NCI-H187 (cell line): ENCODE measurements around the gene DFFB.
"Not testable (repeated sequence)": the region's sequence is repeated elsewhere in the genome, so short reads cannot be mapped to it uniquely, and the experiment has no call there.

Experiments used
- DNase-seq, 2 experiments: peaks; one replicate each; lab custom pipeline; 2025; lab: John Stamatoyannopoulos, UW

Gene DFFB

DNA sequence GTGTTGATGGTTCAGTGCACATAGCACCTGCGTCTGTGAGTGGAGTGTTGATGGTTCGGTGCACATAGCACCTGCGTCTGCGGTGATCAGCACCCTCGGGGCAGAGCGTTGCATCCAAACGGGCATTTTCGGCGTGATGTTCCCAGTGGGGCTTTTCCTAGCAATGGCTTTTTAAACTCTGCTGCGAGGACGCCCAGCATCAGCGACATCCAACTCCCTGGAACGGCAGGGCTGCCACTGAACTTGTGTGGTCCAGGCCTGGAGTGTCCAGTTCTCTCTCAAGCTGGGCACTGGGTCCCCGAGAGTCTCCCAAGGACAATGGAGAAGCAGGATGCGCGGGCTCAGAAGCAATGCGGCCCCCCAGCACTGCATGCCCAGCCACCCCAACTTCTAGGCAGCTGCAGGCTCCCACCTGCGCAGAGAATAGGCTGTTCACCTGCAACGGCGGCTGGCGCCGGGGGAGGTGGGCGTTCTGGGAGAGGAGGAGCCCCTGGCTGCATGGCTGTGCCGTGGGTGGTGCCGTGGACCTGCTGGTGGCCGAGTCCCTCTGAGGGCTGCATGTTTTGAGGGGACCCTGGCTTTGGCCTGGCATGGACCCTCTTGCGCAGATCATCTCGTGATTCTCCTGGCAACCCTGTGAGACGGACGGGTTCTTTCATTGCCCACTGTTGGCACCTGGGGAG lies 52.9 kb downstream of the DFFB start:
- peak; percentile 24 to 45 for DNase-seq

DNA sequence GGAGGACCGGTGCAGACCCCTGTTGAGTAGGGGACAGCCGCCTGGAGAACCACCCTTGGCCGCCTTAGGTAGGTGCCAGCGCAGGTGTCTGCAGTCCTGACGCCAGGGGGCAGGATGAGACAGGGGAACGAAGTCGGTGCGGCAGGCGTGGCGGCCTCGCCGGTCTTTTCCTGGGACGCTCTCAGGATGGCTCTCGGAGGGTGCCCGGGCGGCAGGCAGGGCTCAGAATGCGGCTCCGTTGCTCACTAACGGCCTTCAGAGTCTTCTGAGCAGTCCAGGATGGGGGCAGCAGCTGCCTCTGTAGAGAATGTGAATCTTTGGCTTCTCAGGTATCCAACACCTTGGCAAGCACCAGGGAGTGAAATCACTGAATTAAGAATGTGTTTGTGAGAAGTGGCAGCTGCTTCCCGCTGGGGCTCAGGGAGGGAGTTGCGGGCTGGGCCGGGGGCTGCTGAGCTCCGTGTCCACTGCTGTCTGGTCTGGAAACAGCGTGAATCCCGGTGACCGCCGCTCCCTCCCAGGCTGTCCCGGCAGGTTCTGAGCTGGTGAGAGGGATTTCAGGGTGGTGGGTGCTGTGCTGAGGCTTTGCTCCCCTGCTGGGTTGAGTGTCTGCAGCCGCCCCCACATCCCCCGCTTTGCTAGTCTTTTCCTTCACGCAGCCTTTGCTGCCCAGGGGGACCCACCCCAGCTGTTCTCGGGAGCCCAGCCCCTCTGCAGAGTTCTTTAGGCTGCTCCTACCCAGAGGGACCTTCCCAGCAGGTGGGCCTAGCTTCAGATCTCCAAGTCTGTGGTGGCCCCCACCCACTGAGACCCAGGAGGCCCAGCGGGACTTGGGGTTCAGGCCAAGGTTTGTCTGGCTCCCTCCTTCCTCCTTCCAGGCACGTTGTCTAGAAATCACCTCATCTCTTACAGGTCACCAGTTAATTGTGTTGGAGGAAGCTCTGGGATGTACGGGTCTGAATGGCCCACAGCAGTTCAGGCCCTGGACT lies 53.9 kb downstream of the DFFB start:
- DNase-seq = peak; percentile 46 to 73

DNA sequence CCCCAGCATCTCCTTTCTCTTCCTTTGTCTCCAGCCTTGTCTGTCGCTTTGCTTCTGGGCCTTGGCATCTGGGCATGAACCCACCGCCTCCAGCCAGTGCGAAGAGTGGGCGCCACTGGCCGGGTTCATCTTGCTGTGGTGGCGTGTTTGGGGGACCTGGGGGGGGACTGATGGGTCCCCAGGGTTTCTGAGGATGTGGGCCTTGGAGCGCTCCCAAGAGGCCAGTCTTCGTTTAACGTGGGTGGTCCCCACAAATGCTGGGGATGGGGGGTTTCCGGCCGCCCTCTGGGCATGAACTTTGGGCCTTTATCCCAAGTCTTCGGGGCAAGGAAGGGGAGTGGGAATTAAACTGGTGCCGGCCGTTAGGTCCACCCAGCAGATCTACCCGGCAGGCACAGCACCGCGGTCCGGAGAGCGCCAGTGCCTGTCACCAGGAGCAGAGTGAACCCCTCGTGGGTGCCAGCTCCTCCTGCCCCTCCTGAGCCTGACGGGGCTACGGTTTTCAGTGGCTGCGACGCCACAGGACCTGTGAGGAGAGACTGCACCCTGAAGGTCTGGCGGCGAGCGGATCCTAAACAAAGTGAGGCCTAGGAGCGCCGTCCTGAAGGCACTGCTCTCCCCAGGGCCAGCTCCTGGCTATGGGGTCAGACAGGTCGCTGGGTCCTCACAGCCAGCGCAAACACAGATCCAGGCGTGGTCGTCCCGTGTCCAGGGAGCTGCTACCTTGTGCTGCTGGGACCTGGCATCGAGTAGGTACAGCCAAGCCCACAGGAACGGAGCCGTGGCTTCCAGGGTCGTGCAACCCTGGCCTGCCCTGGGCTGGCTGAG lies 54.9 kb downstream of the DFFB start:
- DNase-seq = no peak

DNA sequence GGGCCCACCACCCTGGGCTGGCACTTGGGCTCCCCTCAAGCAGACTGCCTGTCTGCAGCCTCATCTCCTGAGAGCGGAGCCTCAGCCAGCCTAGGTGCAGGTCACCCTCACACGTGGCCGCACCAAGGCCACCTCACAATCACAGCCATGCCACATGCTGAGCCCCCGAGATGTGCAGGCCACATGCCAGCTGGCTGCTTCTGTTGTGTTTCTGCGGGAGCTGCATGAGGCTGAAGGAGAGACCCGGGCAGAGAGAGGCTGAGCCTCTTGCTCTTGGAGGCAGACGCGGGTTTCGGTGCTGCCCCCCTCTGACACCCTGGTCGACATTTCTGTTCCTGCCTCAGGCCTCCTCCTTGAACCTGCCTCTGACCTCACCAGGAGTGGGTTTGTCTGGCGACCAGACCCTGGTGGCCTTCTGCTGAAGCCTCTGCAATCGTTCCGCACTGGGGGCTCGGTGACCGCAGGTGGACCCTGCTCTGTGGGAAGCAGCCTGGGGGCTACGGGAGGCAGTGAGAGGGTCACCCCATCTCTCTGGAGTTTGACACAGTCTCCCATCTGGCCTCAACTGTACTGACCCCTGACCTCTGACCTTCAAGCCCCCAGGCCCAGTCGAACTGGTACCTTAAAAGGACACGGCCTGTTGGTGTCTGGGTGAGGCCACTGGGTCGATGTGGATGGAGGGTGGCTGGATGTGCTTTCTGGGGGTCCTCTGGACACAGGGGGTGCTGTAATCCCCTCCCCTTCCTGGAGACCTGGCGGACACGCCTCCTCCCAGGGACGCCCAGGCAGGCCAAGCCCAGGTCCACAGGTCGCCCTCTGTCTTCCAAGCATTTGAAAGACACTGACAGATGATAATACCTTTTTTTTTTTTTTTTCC lies 55.8 kb downstream of the DFFB start:
- no peak for DNase-seq

DNA sequence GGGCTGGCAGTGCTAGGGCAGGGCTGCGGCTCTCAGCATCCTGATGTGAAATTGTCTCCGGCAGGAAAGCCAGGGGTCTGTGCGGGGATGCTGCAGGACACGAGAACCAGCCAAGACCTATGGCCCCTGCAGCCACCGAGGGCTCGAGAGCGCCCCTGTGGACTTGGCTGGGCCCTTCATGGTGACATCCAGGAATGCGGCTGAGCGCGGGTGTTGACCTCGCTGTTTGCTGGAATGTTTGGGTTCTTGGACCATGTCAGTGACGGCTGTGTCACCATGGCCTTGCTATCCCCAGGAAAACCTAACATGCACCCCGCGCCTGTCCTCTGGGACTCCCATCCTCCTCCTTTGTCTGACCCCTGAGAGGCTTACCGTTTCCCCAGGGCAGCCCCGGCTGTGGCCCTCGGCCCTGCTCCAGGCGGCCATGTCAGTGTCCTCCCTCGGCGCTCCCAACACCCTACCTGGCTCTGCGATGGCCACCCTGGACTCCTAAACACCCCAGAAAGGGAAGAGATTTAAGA lies 57.1 kb downstream of the DFFB start:
- no peak for DNase-seq

DNA sequence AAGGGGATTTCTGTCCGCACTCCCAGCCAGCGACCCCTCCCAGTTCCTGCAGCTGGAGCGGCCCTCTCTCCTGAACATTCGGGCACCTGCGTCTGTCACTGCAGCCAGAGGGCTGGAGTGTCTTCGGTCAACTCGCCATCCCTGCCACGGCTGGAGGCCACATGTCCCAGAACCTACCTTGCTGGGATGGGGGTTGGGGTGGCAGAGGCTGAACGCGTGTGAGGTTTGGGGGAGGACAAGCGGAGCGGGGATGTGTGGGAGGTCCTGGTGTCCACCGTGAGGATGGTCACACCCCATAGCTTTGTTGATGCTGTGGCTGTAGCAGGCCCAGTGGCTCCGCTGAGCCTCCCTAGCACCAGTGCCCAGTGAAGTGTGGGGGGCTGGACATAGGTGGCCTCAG lies 57.6 kb downstream of the DFFB start:
- DNase-seq = no peak

DNA sequence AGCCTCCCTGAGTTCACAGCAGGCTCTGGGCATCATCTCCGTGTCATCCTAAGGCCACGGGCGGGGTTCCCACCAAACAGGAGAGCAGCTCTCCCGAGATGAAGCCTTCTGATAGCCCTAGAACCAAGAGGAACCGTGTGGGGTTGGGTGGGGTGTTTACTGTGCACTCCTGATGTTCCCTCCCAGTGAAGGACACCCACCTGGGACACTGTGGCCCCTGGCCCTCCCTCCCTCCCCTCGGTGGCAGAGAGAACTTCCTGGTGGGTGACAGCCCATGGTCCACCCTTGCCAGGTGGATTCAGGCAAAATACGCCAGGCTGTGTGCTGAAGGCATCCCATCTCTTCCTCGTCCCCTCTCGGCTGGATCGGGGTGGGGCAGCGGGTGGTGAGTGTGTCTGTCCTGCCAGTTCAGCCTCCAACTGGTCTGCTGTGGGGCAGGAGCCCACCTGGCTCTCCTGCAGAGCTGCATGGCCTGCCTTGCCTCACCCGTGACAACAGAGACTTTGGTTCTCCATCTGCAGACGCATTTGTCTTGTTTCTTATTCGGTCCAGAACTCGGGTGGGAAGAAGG lies 58.4 kb downstream of the DFFB start:
- no peak for DNase-seq

DNA sequence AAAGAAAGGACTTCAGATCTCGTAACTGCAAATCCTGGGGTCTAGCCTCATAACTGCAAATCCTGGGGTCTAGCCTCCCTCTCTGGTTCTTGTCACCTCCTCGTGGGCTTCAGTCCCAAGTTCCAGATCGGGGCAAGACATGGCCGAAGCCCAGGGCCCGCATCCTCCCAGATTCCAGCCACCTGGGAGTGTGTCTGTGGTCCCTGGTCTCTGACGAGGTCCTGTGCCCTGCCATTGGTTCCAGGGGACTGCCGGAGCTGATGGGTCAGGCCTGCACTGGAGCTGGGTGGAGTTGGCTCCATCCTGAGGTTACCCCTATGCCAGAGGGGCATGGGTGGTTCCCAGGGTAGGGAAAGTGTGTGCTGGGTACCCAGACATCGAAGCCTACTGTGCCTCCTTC lies 60.5 kb downstream of the DFFB start:
- no peak for DNase-seq

DNA sequence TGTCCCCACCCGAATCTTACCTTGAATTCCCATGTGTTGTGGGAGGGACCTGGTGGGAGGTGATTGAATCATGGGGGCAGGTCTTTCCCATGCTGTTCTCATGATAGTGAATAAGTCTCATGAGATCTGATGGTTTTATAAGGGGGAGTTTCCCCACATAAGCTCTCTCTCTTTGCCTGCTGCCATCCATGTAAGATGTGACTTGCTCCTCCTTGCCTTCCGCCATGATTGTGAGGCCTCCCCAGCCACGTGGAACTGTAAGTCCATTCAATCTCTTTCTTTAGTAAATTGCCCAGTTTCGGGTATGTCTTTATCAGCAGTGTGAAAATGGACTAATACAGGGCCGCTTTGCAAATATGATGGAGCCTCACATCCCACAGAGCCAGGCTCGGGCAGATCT lies 61.1 kb downstream of the DFFB start:
- DNase-seq = not testable (repeated sequence)

DNA sequence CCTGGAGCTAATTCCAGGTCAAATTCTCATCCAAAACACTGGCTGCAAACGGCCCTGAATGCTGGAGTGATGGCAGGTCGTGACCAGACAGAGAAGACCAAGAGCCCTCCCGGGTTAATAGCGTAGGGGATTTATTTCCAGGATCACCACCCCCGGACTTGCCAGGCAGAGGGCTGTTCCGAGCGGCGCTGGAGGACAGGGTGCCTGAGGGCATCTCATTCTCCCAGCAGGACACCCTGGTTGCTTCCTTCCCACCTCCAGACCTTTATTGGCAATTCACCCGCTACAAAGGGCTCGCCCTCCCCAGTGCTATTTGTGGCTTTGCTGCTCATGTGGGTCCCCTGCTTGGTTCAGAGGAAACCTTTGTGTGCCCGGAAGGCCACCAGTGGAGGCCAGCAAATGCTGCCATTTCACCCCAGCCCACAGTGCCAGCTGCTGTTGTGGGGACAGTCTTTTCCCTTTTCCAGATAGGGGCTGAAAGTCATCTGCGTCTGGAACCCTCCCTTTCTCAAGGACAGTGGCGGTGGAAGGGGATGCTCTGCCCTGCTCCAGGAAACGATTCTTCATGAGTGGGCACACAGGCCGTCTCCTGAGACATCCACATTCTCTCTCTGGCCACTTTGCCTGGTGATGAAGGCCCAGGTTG lies 61.8 kb downstream of the DFFB start:
- no peak for DNase-seq

DNA sequence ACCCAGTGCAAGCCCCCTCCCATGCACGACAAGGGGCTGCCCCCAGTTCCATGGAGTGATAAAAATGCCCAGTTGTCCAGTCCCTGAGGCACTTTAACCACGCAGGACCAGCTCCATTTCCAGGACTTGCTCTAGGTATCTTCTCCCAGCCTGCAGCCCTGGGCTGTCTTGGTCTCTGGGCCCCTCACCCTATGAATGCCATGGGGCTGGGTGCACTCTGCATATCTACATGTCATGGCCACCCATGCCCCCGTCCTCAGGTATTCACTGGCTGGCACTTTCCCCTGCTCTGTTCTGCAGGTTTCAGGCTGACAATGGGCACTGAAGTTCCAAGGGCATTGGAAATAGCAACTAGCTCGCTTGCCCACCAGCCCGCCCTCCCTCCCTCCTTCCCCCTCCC lies 62.4 kb downstream of the DFFB start:
- no peak for DNase-seq

DNA sequence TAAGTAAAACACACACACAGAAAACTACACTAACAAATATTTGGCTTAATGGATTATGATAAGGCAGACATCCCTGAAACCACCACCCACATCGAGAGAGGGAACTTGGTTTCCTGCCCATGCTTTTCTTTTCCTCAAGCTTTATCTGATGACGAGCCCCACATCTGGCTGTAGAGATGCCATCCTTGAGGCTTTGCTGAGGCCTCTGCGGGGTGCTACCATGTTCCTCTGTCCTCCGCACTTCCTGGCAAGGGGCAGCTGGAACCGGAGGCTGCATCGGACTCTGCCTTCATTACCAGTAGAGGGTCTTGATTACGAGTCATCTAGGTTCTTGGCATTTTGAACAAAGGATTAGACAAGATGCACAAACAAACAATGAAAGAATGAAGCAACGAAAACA lies 64.5 kb downstream of the DFFB start:
- DNase-seq = no peak

DNA sequence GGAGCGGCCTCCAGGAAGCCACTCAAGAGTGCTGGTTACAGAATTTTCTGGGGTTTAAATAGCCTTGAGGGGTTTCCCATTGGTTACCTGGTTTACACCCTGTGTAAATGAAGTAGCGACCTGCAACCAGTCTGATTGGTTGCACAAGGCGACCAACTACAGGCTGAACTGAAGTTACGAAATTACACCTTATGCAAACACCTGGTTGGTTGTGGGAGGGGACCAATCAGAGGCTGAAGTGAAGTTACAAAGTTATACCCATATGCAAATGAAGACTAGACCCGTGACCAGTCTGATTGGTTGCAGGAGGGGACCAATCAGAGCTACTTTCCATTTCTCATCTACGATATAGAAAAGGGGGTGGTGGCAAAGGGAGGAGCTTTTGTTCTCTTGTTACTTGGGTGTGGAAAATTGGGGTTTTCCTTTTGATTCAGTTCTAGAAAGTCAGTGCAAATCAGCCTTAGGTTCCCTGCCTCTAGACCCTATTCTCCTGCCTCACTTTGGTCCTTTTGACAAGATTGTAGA lies 65.0 kb downstream of the DFFB start:
- no peak for DNase-seq

DNA sequence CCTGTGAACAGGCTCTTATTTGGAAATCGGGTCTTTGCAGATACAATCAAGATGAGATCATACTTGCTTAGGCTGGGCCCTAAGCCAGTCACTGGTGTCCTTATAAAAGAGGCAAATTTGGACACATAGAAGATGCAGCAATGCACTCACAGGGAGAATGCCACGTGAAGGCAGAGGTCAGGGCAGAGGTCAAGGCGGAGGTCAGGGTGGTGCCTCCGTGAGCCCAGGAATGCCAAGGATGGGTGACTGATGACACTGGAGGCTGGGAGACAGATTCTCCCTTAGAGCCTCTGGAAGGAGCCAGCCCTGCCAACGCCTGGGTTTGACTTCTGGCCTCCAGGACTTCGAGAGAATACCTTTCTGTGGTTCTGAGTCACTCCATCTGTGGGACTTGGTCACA lies 65.6 kb downstream of the DFFB start:
- no peak for DNase-seq

DNA sequence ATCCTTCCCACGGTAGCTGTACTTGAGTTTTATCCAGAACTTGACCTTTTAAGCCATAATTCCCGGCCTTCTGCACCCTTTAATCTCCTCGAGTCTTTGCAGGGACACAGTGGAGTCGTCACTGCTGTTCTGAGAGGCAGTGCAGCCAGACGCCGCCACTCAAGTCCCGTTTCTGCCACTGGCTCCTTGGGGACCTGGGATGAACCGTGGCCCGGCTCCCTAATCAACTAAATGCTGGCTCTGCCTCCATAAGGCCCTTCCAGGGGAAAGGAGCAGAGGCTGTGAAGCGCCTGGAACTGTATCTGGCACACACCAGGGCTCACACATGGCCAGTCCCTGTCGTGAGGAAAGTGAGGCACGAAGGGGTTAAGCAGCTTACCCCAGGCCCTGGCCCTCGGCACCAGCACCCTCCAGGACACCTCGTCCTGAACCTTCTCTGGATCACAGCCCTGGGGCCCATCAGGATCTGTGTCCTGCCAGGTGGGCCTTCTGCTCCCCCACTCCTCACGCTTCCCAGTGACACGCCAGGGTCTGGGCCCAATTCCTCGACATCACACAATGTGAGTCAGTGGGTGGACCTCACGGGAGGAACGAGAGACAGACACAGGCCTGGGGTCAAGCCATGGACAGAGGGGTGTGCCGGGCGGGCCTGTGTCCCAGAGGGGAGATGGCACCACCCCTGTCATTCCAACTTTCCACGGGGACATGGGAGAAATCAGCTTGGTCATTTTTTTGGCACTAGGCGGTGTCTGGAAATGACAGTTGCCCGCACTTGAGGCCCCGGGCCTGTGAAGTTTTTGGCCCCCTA lies 66.3 kb downstream of the DFFB start:
- no peak for DNase-seq

DNA sequence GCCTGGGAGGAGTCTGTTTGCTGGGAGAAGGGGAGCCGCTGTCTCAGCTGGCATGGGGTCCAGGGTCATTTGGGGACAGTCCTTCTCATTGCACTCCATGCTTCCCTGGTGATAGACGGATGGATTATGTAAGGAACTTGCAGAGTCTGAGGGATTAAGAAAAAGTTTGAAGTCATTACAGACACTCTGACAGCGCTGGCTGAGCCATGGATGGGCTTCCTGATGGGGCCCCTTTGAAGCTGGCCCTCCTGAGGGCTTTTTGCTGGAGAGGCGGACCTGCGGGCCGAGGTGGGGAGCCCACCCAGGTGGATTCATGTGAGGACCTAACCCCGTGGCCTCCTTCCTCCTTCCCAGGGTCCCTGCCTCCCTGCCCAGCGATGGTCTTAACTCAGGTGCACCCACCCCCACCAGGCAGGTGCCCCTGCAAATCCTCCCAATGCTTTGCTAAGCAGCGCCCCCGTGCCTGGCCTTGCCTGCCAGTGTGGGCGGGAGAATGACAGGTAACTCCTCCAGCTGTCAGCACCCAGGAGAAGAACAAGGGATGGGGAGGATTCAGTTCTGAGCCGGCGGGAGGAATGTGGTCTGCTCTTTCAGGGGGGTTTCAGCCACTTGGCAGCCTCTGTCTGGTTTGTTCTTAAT lies 67.0 kb downstream of the DFFB start:
- no peak for DNase-seq

DNA sequence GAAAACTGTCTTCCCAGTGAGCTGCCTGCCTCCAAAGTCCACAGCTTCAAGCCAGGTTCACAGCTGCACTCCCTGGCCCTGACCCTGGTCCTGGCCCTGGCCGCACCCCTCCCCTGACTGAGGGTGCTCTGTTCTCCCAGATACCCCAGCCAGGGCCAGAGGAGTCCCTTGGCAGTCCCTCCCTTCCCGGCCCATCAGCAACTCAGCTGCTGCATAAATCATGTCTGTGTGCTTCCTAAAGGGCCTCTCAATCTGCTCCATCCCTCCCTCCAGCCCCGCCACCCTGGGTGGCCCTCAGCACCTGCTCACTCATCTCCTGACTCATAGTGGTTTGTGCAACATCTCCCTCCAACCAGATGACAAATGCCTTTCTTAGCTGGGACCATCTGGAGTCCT lies 67.5 kb downstream of the DFFB start:
- DNase-seq = peak; percentile 26 to 66

DNA sequence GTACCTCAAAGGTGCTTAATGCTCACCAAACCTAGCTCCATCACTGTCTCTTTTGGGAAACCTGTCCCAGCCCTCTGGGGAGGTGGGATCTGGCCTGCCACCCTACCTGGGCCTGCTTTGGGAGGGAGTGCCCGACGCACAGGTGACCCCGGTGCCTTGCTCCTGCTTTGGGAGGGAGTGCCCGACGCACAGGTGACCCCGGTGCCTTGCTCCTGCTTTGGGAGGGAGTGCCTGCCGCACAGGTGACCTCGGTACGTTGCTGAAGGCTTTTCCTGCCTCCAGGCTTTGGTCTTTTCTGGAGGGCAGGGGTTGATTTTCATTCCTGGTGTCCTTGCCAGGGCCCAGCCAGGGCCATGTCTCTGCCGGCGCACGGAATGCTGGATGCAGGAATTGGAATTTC lies 68.0 kb downstream of the DFFB start:
- DNase-seq = no peak

DNA sequence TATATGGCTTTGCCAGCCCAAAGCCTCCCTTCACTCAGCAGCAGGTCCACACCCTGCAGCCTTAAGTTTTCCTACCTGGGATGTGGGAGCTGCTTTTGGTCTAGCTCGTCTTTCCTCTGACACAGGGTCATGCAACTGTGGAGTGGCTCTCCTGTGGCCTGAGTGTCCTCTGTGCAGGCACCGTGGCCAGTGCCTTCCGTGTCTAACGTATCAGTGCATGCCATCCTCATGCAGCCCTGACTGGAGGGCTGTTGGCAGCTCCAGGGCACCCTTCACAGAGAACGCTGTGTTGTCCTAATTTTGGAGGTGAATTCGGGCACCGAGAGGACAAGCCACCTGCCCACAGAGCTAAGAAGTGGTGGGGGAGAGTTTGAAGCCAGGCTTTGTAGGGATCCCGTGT lies 68.5 kb downstream of the DFFB start:
- DNase-seq = no peak
